HL-60 (cell line): ENCODE measurements around the gene NAALAD2.

ENCODE experiments used
- GABPA ChIP-seq: IDR thresholded peaks from 2 replicates; pipeline ENCODE4 v1.6.1; 2012; ENCODE audit warnings: low read depth
- TF ChIP-seq, protein P1 (sequence below): IDR thresholded peaks from one replicate; pipeline ENCODE4 v1.5.1; 2011; ENCODE audit warnings: low read length, control low read depth, inconsistent platforms; ENCODE audit not compliant: insufficient read depth

DNA sequence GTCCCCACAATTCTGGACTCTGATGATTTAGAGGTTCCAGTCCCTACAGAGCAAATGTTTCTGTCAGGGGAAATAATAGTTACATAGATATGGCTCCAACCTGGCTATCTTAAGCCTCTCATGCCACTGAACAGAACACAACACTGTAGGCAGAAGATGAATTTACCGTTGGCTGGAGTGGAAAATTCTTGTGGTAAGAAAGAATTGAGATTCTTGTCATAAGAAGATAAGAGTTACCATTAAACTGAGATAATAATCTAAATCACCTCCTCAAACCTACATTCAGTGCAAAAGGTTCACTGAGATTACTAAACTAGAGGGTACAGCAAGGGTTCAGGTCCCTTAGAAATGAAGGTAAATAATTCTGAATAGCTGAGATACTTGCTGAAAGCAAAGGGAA is 10.1 kb upstream of the NAALAD2 start:
- TF ChIP-seq, protein P1, sequence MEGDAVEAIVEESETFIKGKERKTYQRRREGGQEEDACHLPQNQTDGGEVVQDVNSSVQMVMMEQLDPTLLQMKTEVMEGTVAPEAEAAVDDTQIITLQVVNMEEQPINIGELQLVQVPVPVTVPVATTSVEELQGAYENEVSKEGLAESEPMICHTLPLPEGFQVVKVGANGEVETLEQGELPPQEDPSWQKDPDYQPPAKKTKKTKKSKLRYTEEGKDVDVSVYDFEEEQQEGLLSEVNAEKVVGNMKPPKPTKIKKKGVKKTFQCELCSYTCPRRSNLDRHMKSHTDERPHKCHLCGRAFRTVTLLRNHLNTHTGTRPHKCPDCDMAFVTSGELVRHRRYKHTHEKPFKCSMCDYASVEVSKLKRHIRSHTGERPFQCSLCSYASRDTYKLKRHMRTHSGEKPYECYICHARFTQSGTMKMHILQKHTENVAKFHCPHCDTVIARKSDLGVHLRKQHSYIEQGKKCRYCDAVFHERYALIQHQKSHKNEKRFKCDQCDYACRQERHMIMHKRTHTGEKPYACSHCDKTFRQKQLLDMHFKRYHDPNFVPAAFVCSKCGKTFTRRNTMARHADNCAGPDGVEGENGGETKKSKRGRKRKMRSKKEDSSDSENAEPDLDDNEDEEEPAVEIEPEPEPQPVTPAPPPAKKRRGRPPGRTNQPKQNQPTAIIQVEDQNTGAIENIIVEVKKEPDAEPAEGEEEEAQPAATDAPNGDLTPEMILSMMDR: no peak
- no peak for TF ChIP-seq GABPA
